ENCODE data around the gene NLGN1. TPM values are rescaled to one million over a fixed set of nuclear protein-coding genes. Genes with fewer than 3 reads are reported as not detected.
"Not testable (repeated sequence)": the region's sequence is repeated elsewhere in the genome, so short reads cannot be mapped to it uniquely, and the experiment has no call there.

The NLGN1 gene
- total RNA-seq, 5 donors from 2014 or later (not counting 1 experiment from before 2014, with no cell fraction given): 0.18 TPM; not detected in 4

DNA sequence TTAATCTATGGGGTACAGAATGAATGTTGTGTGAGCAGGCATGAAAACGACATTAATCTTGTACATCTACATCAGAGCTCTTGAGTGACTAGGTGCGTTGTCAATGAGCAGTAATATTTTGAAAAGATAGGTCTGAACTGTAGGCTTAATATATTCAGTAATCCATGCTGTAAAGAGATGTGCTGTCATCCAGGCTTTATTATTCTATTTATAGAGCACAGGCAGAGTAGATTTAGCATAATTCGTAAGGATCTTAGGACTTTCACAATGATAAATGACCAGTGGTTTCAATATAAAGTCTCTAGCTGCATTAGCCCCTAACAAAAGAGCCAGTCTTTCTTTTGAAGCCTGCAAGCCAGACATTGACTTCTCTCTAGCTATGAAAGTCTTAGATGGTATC lies 43.0 kb downstream of the NLGN1 start:
- no peaks in the 10 kb centered on the region for H3K4me1 ChIP-seq (ENCODE audit: control insufficient read depth in 1 of 2, extremely low read depth in 1 of 2, insufficient read depth in 2 of 2, low read length in 2 of 2)
- no peak for ATAC-seq (replicated peaks in 1 of 4)

DNA sequence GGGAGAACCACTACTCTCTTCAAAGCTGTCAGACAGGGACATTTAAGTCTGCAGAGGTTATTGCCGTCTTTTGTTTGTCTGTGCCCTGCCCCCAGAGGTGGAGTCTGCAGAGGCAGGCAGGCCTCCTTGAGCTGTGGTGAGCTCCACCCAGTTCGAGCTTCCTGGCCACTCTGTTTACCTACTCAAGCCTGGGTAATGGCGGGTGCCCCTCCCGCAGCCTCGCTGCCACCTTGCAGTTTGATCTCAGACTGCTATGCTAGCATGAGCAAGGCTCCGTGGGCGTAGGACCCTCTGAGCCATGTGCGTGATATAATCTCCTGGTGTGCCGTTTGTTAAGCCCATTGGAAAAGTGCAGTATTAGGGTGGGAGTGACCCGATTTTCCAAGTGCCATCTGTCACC lies 54.0 kb downstream of the NLGN1 start:
- H3K4me1 Mint-ChIP-seq; H3K27me3 ChIP-seq (replicated peaks in 1 of 2; ENCODE audit: control insufficient read depth in 2 of 2, extremely low read depth in 1 of 2, insufficient read depth in 2 of 2, low read length in 1 of 2); ATAC-seq (replicated peaks in 1 of 4); H3K27ac Mint-ChIP-seq; DNase-seq; H3K36me3 ChIP-seq (ENCODE audit: control insufficient read depth in 2 of 2, extremely low read depth in 1 of 2, insufficient read depth in 1 of 2, low read length in 1 of 2); H3K4me3 Mint-ChIP-seq; H3K27me3 Mint-ChIP-seq; H3K4me3 ChIP-seq (ENCODE audit: control insufficient read depth in 1 of 2, extremely low read depth in 1 of 2, low read length in 1 of 2); H3K9me3 ChIP-seq; H3K36me3 Mint-ChIP-seq; CTCF ChIA-PET; H3K27ac ChIP-seq (ENCODE audit: low read length); H3K4me1 ChIP-seq (ENCODE audit: control insufficient read depth in 1 of 2, extremely low read depth in 1 of 2, insufficient read depth in 2 of 2, low read length in 2 of 2): not testable (repeated sequence)
- POLR2A ChIA-PET: interaction anchor here in 1 of 2 donors (0.6 kb wide), 1 partner anchor 272 kb away, joined by 3 read pairs; no protein-coding TSS in a partner anchor
- peaks cover 4 to 16% (median 8%) of the 10 kb centered on the region in 3 donors for H3K9me3 Mint-ChIP-seq
- 91% methylated on average over 7 of the region's 10 CpGs for WGBS (ENCODE audit: insufficient coverage)

More for the DNA sequence above, 43.0 kb downstream of the NLGN1 start:
- H3K27me3 Mint-ChIP-seq: no peaks in the 10 kb centered on the region
- peaks cover 3% of the 10 kb centered on the region in 3 donors for H3K9me3 Mint-ChIP-seq
- Histone ChIP-seq H3K9me3 (no peaks in the 10 kb centered on the region), H3K36me3 (ENCODE audit: control insufficient read depth in 2 of 2, extremely low read depth in 1 of 2, insufficient read depth in 1 of 2, low read length in 1 of 2) (no peaks in the 10 kb centered on the region), H3K4me3 (ENCODE audit: control insufficient read depth in 1 of 2, extremely low read depth in 1 of 2, low read length in 1 of 2) (no peak overlapping the region), H3K27me3 (replicated peaks in 1 of 2; ENCODE audit: control insufficient read depth in 2 of 2, extremely low read depth in 1 of 2, insufficient read depth in 2 of 2, low read length in 1 of 2) (no peaks in the 10 kb centered on the region), H3K27ac (ENCODE audit: low read length) (no peak overlapping the region)
- no peaks in the 10 kb centered on the region for H3K36me3 Mint-ChIP-seq
- ChIA-PET CTCF (interaction anchor here in 1 of 2 donors (0.6 kb wide), 1 partner anchor 20 kb away, joined by 3 read pairs; no protein-coding TSS in a partner anchor), POLR2A (no interaction called here)
- no peak overlapping the region for H3K4me3 Mint-ChIP-seq
- H3K27ac Mint-ChIP-seq: no peak overlapping the region
- WGBS (ENCODE audit: insufficient coverage): no CpG with 5 or more reads among the region's 3 CpGs
- no peaks in the 10 kb centered on the region for H3K4me1 Mint-ChIP-seq
- no peak for DNase-seq

DNA sequence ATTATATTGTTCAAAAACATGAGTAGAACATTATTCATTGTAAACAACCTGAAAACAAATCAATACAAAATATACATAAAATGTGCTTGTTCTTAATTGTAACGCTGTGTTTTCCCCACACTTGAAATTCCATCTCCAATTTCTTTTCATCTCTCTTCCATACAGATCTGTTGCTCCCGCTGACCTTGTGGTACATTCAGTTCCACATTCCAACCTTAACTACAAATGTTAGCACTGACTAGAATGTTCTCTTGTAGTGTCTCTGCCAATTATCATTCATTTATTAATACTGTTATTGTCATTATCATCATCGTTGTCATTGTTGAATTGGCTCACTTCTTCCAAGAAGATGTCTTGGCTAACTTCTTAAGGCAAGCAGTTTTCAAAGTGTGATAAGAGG lies 65.7 kb downstream of the NLGN1 start:
- ATAC-seq (replicated peaks in 1 of 4) (no peak), DNase-seq (no peak)
- Histone ChIP-seq H3K4me1 (ENCODE audit: control insufficient read depth in 1 of 2, extremely low read depth in 1 of 2, insufficient read depth in 2 of 2, low read length in 2 of 2) (no peaks in the 10 kb centered on the region), H3K27ac (ENCODE audit: low read length) (no peak overlapping the region), H3K27me3 (replicated peaks in 1 of 2; ENCODE audit: control insufficient read depth in 2 of 2, extremely low read depth in 1 of 2, insufficient read depth in 2 of 2, low read length in 1 of 2) (no peaks in the 10 kb centered on the region), H3K4me3 (ENCODE audit: control insufficient read depth in 1 of 2, extremely low read depth in 1 of 2, low read length in 1 of 2) (no peak overlapping the region), H3K9me3 (no peaks in the 10 kb centered on the region), H3K36me3 (ENCODE audit: control insufficient read depth in 2 of 2, extremely low read depth in 1 of 2, insufficient read depth in 1 of 2, low read length in 1 of 2) (no peaks in the 10 kb centered on the region)
- Mint-ChIP-seq H3K36me3 (no peaks in the 10 kb centered on the region), H3K4me1 (no peaks in the 10 kb centered on the region), H3K9me3 (peaks cover 0 to 4% (median 3%) of the 10 kb centered on the region in 3 donors), H3K27me3 (no peaks in the 10 kb centered on the region), H3K4me3 (no peak overlapping the region), H3K27ac (no peak overlapping the region)
- POLR2A ChIA-PET: no interaction called here
- WGBS (ENCODE audit: insufficient coverage): no CpG with 5 or more reads among the region's 3 CpGs
- CTCF ChIA-PET: no interaction called here

DNA sequence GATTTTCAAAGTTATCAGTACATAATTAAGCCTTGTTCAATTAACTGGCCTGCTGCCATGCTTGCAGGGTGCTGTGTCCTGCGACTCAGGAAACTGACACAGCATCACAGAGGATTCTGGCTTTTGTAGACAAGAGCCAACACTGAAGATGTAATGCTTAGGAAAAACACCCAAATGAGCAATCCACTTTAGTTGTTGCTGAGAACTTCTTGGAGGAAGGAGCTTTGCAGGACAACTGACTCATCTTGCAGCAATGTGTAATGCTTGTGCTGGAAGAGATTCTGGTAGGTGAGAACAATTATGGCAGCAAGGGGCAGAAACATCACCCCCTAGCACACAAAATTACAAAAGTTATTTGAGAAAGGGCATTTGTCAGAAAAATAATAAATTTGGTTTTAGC lies 67.6 kb downstream of the NLGN1 start:
- H3K36me3 Mint-ChIP-seq: no peaks in the 10 kb centered on the region

DNA sequence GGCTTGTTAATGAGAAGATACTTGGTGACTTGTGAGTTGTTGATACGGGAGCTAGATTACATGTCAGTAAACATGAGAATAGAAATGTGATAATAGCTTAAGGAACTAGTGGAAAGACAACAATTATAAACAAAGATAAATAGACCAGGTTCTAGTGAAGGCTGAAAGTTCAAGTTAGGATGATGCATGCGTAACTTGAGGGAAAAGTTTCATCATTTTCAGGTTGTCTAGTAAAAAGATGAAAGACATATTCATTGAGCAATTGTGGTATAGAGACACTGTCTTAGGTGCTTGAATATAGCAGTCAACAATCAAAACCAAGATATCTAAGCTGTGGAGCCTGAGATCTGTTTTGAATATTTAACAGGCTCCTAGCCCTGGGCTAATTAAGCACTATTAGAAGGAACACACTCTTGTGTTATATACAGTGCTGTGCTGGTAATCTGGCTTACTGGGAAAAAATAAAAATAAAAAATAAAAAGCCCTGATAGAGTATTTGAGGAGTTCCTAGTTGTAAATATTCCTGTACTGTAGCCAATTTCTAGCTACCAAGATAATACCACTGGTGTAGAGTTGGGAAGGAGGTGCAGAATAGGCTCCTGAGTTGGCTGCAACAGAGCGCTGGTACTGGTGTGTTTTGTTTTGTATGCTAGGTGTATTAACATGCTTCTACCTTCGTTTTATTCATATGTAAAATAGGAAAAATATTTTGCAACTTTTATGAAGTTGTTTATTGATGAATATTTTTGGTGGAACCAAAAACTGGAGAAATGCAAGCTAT lies 68.5 kb downstream of the NLGN1 start:
- Histone ChIP-seq H3K4me1 (ENCODE audit: control insufficient read depth in 1 of 2, extremely low read depth in 1 of 2, insufficient read depth in 2 of 2, low read length in 2 of 2) (no peaks in the 10 kb centered on the region), H3K36me3 (ENCODE audit: control insufficient read depth in 2 of 2, extremely low read depth in 1 of 2, insufficient read depth in 1 of 2, low read length in 1 of 2) (no peaks in the 10 kb centered on the region), H3K9me3 (no peaks in the 10 kb centered on the region), H3K4me3 (ENCODE audit: control insufficient read depth in 1 of 2, extremely low read depth in 1 of 2, low read length in 1 of 2) (no peak overlapping the region), H3K27me3 (replicated peaks in 1 of 2; ENCODE audit: control insufficient read depth in 2 of 2, extremely low read depth in 1 of 2, insufficient read depth in 2 of 2, low read length in 1 of 2) (no peaks in the 10 kb centered on the region), H3K27ac (ENCODE audit: low read length) (no peak overlapping the region)
- ChIA-PET CTCF (no interaction called here), POLR2A (no interaction called here)
- ATAC-seq (replicated peaks in 1 of 4) (no peak), DNase-seq (no peak)
- H3K36me3 Mint-ChIP-seq: no peaks in the 10 kb centered on the region
- no peak overlapping the region for H3K4me3 Mint-ChIP-seq
- WGBS (ENCODE audit: insufficient coverage): no CpG with 5 or more reads among the region's 4 CpGs
- H3K27me3 Mint-ChIP-seq: no peaks in the 10 kb centered on the region
- no peak overlapping the region for H3K27ac Mint-ChIP-seq
- H3K9me3 Mint-ChIP-seq: peaks cover 0 to 4% (median 3%) of the 10 kb centered on the region in 3 donors
- H3K4me1 Mint-ChIP-seq: no peaks in the 10 kb centered on the region

More for the DNA sequence above, 67.6 kb downstream of the NLGN1 start:
- WGBS (ENCODE audit: insufficient coverage): no CpG with 5 or more reads among the region's 1 CpG
- POLR2A ChIA-PET: no interaction called here
- CTCF ChIA-PET: no interaction called here
- H3K27ac Mint-ChIP-seq: no peak overlapping the region
- DNase-seq (no peak), ATAC-seq (replicated peaks in 1 of 4) (no peak)
- H3K9me3 Mint-ChIP-seq: peaks cover 0 to 4% (median 3%) of the 10 kb centered on the region in 3 donors
- H3K4me1 ChIP-seq (ENCODE audit: control insufficient read depth in 1 of 2, extremely low read depth in 1 of 2, insufficient read depth in 2 of 2, low read length in 2 of 2): no peaks in the 10 kb centered on the region
- no peaks in the 10 kb centered on the region for H3K4me1 Mint-ChIP-seq
- no peaks in the 10 kb centered on the region for H3K27me3 Mint-ChIP-seq
- no peak overlapping the region for H3K4me3 ChIP-seq (ENCODE audit: control insufficient read depth in 1 of 2, extremely low read depth in 1 of 2, low read length in 1 of 2)
- no peak overlapping the region for H3K4me3 Mint-ChIP-seq
- H3K27ac ChIP-seq (ENCODE audit: low read length): no peak overlapping the region
- no peaks in the 10 kb centered on the region for H3K27me3 ChIP-seq (replicated peaks in 1 of 2; ENCODE audit: control insufficient read depth in 2 of 2, extremely low read depth in 1 of 2, insufficient read depth in 2 of 2, low read length in 1 of 2)
- H3K9me3 ChIP-seq: no peaks in the 10 kb centered on the region
- H3K36me3 ChIP-seq (ENCODE audit: control insufficient read depth in 2 of 2, extremely low read depth in 1 of 2, insufficient read depth in 1 of 2, low read length in 1 of 2): no peaks in the 10 kb centered on the region

DNA sequence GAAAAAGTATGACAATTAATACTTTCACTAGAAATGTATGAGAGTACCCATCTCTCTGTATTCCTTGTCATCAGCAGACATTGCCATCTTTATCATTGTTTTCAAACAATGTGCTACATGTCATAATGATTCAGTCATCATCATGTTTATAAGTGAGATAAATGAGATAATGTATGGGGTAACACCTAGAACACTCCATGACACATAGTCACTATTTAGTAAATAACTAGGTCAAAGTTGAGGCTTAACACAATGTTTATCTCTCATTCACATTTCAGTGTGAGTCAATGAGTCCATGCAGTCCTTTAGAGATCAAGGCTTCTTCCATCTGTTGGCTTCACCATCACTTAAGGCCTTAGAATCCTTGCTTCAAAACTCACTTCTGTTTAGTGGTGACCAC lies 70.0 kb downstream of the NLGN1 start:
- ChIA-PET POLR2A (no interaction called here), CTCF (no interaction called here)
- H3K27me3 Mint-ChIP-seq: no peaks in the 10 kb centered on the region
- H3K9me3 Mint-ChIP-seq: peaks cover 0 to 4% (median 3%) of the 10 kb centered on the region in 3 donors
- no peaks in the 10 kb centered on the region for H3K36me3 Mint-ChIP-seq
- no peak overlapping the region for H3K4me3 Mint-ChIP-seq
- no peak for ATAC-seq (replicated peaks in 1 of 4)
- Histone ChIP-seq H3K27me3 (replicated peaks in 1 of 2; ENCODE audit: control insufficient read depth in 2 of 2, extremely low read depth in 1 of 2, insufficient read depth in 2 of 2, low read length in 1 of 2) (no peaks in the 10 kb centered on the region), H3K9me3 (no peaks in the 10 kb centered on the region), H3K36me3 (ENCODE audit: control insufficient read depth in 2 of 2, extremely low read depth in 1 of 2, insufficient read depth in 1 of 2, low read length in 1 of 2) (no peaks in the 10 kb centered on the region), H3K27ac (ENCODE audit: low read length) (no peak overlapping the region), H3K4me3 (ENCODE audit: control insufficient read depth in 1 of 2, extremely low read depth in 1 of 2, low read length in 1 of 2) (no peak overlapping the region), H3K4me1 (ENCODE audit: control insufficient read depth in 1 of 2, extremely low read depth in 1 of 2, insufficient read depth in 2 of 2, low read length in 2 of 2) (no peaks in the 10 kb centered on the region)
- no peaks in the 10 kb centered on the region for H3K4me1 Mint-ChIP-seq
- no peak for DNase-seq
- no peak overlapping the region for H3K27ac Mint-ChIP-seq

All from T-cell (primary cell).